ENCODE data around the gene ASPG.

ASPG gene

GRCh38 chr14:104137297-104138097 is 52.0 kb downstream of the ASPG start (continued):
- TF ChIP-seq ZNF449 (tag by site-specific recombination; IDR thresholded peaks at IDR 0.05) (peak; percentile 35; the same call in 1 of the 2 replicates), GLI4 (tag by site-specific recombination; IDR thresholded peaks at IDR 0.05) (no peak), ZNF155 (tag by site-specific recombination; IDR thresholded peaks at IDR 0.05) (no peak), ZSCAN16 (tag by site-specific recombination; IDR thresholded peaks at IDR 0.05) (0 out of 2 replicates have a peak, but pooled peaks have one; percentile 44), ZBTB7A (tag by site-specific recombination; IDR thresholded peaks at IDR 0.05; ENCODE audit: low read depth) (no peak; the same call in none of the 2 replicates), ZNF302 (tag by site-specific recombination; IDR thresholded peaks at IDR 0.05; ENCODE audit: low read depth) (no peak), ZNF558 (tag by site-specific recombination; IDR thresholded peaks at IDR 0.05) (no peak), ZSCAN18 (tag by site-specific recombination; IDR thresholded peaks at IDR 0.05) (no peak), ZNF175 (tag by site-specific recombination; IDR thresholded peaks at IDR 0.05) (no peak), ZNF23 (tag by site-specific recombination; IDR thresholded peaks at IDR 0.05; ENCODE audit: borderline replicate concordance) (no peak), ZNF792 (tag by site-specific recombination; IDR thresholded peaks at IDR 0.05) (no peak), ZNF26 (tag by site-specific recombination; IDR thresholded peaks at IDR 0.05) (no peak), FEZF1 (tag by site-specific recombination; IDR thresholded peaks at IDR 0.05) (0 out of 2 replicates have a peak, but pooled peaks have one; percentile 16), GLIS2 (tag by site-specific recombination; IDR thresholded peaks at IDR 0.05) (no peak), KLF7 (tag by site-specific recombination; IDR thresholded peaks at IDR 0.05; ENCODE audit: borderline replicate concordance) (no peak; the same call in 1 of the 2 replicates), ZNF157 (tag by site-specific recombination; IDR thresholded peaks at IDR 0.05) (no peak), ZNF521 (tag by site-specific recombination; IDR thresholded peaks at IDR 0.05) (no peak), REST (tag by site-specific recombination; IDR thresholded peaks at IDR 0.05) (no peak), ZBTB11 (tag by site-specific recombination; conservative IDR thresholded peaks at IDR 0.05; ENCODE audit: low read depth) (no peak), ZNF654 (tag by site-specific recombination; IDR thresholded peaks at IDR 0.05; ENCODE audit: low read depth) (peak; percentile 35), ZNF132 (tag by site-specific recombination; IDR thresholded peaks at IDR 0.05; ENCODE audit: borderline replicate concordance) (no peak), SCRT1 (tag by site-specific recombination; IDR thresholded peaks at IDR 0.05; ENCODE audit: borderline replicate concordance) (peak; percentile 74; the same call in 1 of the 2 replicates), ZNF18 (tag by site-specific recombination; IDR thresholded peaks at IDR 0.05) (no peak), REPIN1 (tag by site-specific recombination; IDR thresholded peaks at IDR 0.05; ENCODE audit: low read depth) (no peak), RBAK (tag by site-specific recombination; IDR thresholded peaks at IDR 0.05) (no peak), ZNF10 (tag by site-specific recombination; IDR thresholded peaks at IDR 0.05) (no peak), KLF1 (tag by site-specific recombination; IDR thresholded peaks at IDR 0.05) (no peak)

Measured in HEK293 (cell line).